GM12878 (cell line): Measurements from ENCODE around the gene SKIDA1. TPM values are rescaled to one million over a fixed set of nuclear protein-coding genes. Genes with fewer than 3 reads are reported as not detected.

Experiments used
- BCL11A ChIP-seq: IDR thresholded peaks from 2 replicates; pipeline ENCODE4 v1.6.1; 2011; ENCODE audit warnings: low read depth, low read length
- CEBPZ ChIP-seq: fragments of 150-350 bp; IDR thresholded peaks from 2 replicates; pipeline ENCODE4 v1.6.1; 2016; ENCODE audit warnings: low read depth, low read length
- CHD4 ChIP-seq: fragments of 200-600 bp; sonication (generic); IDR thresholded peaks from 2 replicates; pipeline ENCODE4 v1.6.1; 2016; ENCODE audit warnings: mild to moderate bottlenecking
- CREM ChIP-seq: IDR thresholded peaks from 2 replicates; pipeline ENCODE4 v1.6.1; 2014; ENCODE audit warnings: antibody characterized with exemption, low read depth
- ESRRA ChIP-seq: IDR thresholded peaks from 2 replicates; pipeline ENCODE4 v1.6.1; 2012; ENCODE audit warnings: mild to moderate bottlenecking, low read length, improper control_type of control experiment
- HDAC2 ChIP-seq: fragments of 200-600 bp; sonication (generic); IDR thresholded peaks from 2 replicates; pipeline ENCODE4 v1.6.1; 2017
- MAX ChIP-seq: IDR thresholded peaks from 2 replicates; pipeline ENCODE4 v1.6.1; 2012; ENCODE audit warnings: low read depth, low read length, improper control_type of control experiment
- MTA3 ChIP-seq: IDR thresholded peaks from 2 replicates; pipeline ENCODE4 v1.6.1; 2012; ENCODE audit warnings: low read length, inconsistent platforms, borderline replicate concordance
- POLR2AphosphoS2 ChIP-seq: IDR thresholded peaks from 2 replicates; pipeline ENCODE4 v1.6.1; 2011; ENCODE audit warnings: low read depth, mild to moderate bottlenecking, low read length, improper control_type of control experiment, moderate library complexity
- RAD51 ChIP-seq: fragments of 450-650 bp; IDR thresholded peaks from 2 replicates; pipeline ENCODE4 v1.6.1; 2016; ENCODE audit warnings: moderate library complexity, mild to moderate bottlenecking, inconsistent platforms
- WRNIP1 ChIP-seq: IDR thresholded peaks from 2 replicates; pipeline ENCODE4 v1.6.1; 2011; ENCODE audit warnings: low read depth, low read length, improper control_type of control experiment, borderline replicate concordance
- YBX1 ChIP-seq: fragments of 450-650 bp; IDR thresholded peaks from 2 replicates; pipeline ENCODE4 v1.6.1; 2016; ENCODE audit warnings: antibody characterized with exemption
- polyA plus RNA-seq, 11 experiments: library from polyadenylated mRNA; depleted of rRNA in 4 of 11; unstranded in 6 of 11; stranded (reverse) in 5 of 11; fragments of >200 nt; fragmentation: Nextera tagmentation in 4 of 11; fragmentation: Illumina TruSeq in 1 of 11; extraction: Ambion mirVana in 4 of 11; extraction: Trizol in 1 of 11; gene quantifications; 1 replicate in 1 of 11; 2 replicates in 10 of 11; pipeline versions ENCODE4 v1.2.1 to v1.2.3, GENCODE V29; 2011 to 2016; ENCODE audit warnings: inconsistent platforms in 2 of 11, missing spikeins in 2 of 11, low read depth in 1 of 11
- total RNA-seq, 4 experiments: library from RNA; depleted of rRNA in 3 of 4; stranded (reverse); fragments of >200 nt in 3 of 4; fragmentation: Illumina TruSeq in 1 of 4; extraction: Trizol in 1 of 4; gene quantifications; 2 replicates each; pipeline versions ENCODE4 v1.2.1 to v1.2.3, GENCODE V29; 2013 to 2021

Gene SKIDA1
- total and polyA plus RNA-seq, 10 of the 15 experiments (the other 5 are each of a cell fraction or from before 2014, with no cell fraction given): 0.05 to 0.90 (median 0.28) TPM

- TF ChIP-seq MAX: no peak
- TF ChIP-seq CREM: no peak
- no peak for TF ChIP-seq MTA3
- TF ChIP-seq ESRRA: no peak
- TF ChIP-seq CHD4: no peak
- no peak for TF ChIP-seq CEBPZ
- TF ChIP-seq BCL11A: no peak
- no peak for TF ChIP-seq RAD51
- no peak for TF ChIP-seq YBX1
- no peak for TF ChIP-seq HDAC2
- peak; percentile 32; the same call in 1 of the 2 replicates for TF ChIP-seq POLR2AphosphoS2
- no peak for TF ChIP-seq WRNIP1
Observed at GRCh38 chr10:21526188-21526859, 842 bp upstream of the SKIDA1 start (continued).
